Measurements from ENCODE around the gene NUP37. TPM values are rescaled to one million over a fixed set of nuclear protein-coding genes. Genes with fewer than 3 reads are reported as not detected.

The NUP37 gene, protein sequence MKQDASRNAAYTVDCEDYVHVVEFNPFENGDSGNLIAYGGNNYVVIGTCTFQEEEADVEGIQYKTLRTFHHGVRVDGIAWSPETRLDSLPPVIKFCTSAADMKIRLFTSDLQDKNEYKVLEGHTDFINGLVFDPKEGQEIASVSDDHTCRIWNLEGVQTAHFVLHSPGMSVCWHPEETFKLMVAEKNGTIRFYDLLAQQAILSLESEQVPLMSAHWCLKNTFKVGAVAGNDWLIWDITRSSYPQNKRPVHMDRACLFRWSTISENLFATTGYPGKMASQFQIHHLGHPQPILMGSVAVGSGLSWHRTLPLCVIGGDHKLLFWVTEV
- 32.9 and 40.6 TPM in 2 replicates for total RNA-seq (2014; rRNA removed; shearing (Covaris generic))
- total RNA-seq (2022), result 70.3 and 72.8 TPM in 2 replicates
- Bru-seq, nascent RNA, result percentile 83 among the genes with signal in this experiment
- percentile 60 among the genes with signal in this experiment for BruChase-seq, experiment 1, labeled RNA remaining after a 6-hour chase
- BruChase-seq, experiment 2, labeled RNA remaining after a 2-hour chase, result percentile 62 among the genes with signal in this experiment
- long read RNA-seq, transcript NUP37-209 (10 exons, 2,372 nt), result major isoform, 64 of 78 reads
- long read RNA-seq, partial matches to known transcripts, result 2 of 78 reads
- long read RNA-seq, other reads (novel, unspliced or antisense), result 10 of 78 reads

DNA sequence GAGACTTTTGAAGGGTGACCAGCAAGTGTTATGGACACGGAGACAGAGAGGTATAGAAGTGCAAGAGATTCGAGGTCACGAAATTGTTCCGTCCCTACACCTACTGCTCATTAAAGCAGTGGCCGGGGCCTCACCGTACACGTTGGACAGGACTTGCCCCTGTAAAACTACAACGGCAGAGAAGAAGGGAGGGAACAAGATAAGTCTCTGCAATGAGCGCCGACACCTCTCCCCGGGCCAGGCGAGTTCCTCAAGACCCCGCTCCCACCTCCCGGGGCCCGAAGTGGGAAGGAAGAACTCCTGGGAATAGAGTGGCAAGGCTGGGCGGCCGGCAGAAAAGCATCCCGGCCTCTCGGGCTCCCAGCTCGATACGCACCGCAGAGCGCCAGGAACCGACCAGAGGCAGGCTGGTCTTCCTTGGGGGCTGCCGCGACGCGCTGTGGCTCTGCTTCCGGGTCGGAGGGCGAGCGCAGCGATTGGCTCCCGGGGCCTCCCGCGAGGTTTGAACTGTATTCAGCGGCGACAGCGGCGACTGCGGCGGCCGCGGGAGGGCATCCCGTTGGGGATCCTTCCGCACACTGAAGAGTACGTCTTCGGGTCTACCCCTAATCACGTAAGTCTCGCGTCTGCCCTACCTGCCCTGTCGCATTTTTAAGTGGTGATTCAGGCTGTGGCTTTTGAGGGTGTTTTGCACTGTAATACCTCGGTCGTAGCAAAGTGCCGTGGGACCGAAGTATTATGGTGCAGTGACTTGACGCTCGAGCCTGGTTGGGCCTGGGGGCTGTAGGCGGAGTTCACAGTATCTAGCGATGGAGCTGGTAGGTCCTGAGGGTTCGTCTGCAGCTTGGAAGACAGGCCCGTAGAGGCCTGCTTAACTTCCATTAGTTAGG is at the start of gene NUP37, which contains the start of gene PARPBP:
Gene NUP37 (minus strand): TSS at position 441 of the 890 bp plus-strand sequence. CDS start 1,596 bp downstream, outside the sequence.
Gene PARPBP (plus strand): TSS at position 510 of the 890 bp plus-strand sequence. CDS start 3,706 bp downstream, outside the sequence.
- DNase-seq (ENCODE audit: low spot score), result peak; percentile 93
- Histone ChIP-seq H3K4me1 (ENCODE audit: insufficient read depth, low read length, poor library complexity, severe bottlenecking) (peaks cover 31% of the 10 kb centered on the region), H2AFZ (ENCODE audit: low read length) (peak within 1 kb of the TSS; percentile 84), H3K36me3 (ENCODE audit: insufficient read depth, low read length) (peaks cover 65% of the 10 kb centered on the region), H4K20me1 (ENCODE audit: insufficient read depth, low read length) (no peaks in the 10 kb centered on the region), H3K79me2 (ENCODE audit: insufficient read depth, low read depth, low read length) (peaks cover 60% of the 10 kb centered on the region), H3K4me2 (ENCODE audit: low read length) (peak within 1 kb of the TSS; percentile 87), H3K27ac (ENCODE audit: low read depth, low read length, poor library complexity, severe bottlenecking) (peak within 1 kb of the TSS; percentile 81), H3K9me3 (ENCODE audit: low read length) (no peaks in the 10 kb centered on the region), H3K9me2 (ENCODE audit: insufficient read depth, low read length) (no peaks in the 10 kb centered on the region), H3K4me3 (ENCODE audit: low read depth, low read length, poor library complexity, severe bottlenecking) (peak within 1 kb of the TSS; percentile 98)
- no peak for TF ChIP-seq EZH2phosphoT487 (IDR thresholded peaks at IDR 0.05; ENCODE audit: borderline replicate concordance, low read depth, low read length)
- TF ChIP-seq, protein P1, sequence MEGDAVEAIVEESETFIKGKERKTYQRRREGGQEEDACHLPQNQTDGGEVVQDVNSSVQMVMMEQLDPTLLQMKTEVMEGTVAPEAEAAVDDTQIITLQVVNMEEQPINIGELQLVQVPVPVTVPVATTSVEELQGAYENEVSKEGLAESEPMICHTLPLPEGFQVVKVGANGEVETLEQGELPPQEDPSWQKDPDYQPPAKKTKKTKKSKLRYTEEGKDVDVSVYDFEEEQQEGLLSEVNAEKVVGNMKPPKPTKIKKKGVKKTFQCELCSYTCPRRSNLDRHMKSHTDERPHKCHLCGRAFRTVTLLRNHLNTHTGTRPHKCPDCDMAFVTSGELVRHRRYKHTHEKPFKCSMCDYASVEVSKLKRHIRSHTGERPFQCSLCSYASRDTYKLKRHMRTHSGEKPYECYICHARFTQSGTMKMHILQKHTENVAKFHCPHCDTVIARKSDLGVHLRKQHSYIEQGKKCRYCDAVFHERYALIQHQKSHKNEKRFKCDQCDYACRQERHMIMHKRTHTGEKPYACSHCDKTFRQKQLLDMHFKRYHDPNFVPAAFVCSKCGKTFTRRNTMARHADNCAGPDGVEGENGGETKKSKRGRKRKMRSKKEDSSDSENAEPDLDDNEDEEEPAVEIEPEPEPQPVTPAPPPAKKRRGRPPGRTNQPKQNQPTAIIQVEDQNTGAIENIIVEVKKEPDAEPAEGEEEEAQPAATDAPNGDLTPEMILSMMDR (conservative IDR thresholded peaks at IDR 0.05; ENCODE audit: low read length), result no peak
- CTCF ChIA-PET (ENCODE audit: unreplicated experiment), result interaction anchor here (0.5 to 0.6 kb wide), 2 partner anchors 24 to 347 kb away, joined by 3 to 4 read pairs; no protein-coding TSS in a partner anchor
- no TSS peak for BruUV-seq (replicated peaks)
- intact Hi-C loops (cut with micrococcal nuclease; ENCODE audit: unreplicated experiment), result loop anchor here (2.0 kb wide), 2 partner anchors 57 to 183 kb away; no protein-coding TSS in a partner anchor
- POLR2A ChIA-PET, result interaction anchor here (0.6 to 1.3 kb wide), 8 partner anchors 15 to 1514 kb away, joined by 3 to 4 read pairs (median 3); no protein-coding TSS in a partner anchor

DNA sequence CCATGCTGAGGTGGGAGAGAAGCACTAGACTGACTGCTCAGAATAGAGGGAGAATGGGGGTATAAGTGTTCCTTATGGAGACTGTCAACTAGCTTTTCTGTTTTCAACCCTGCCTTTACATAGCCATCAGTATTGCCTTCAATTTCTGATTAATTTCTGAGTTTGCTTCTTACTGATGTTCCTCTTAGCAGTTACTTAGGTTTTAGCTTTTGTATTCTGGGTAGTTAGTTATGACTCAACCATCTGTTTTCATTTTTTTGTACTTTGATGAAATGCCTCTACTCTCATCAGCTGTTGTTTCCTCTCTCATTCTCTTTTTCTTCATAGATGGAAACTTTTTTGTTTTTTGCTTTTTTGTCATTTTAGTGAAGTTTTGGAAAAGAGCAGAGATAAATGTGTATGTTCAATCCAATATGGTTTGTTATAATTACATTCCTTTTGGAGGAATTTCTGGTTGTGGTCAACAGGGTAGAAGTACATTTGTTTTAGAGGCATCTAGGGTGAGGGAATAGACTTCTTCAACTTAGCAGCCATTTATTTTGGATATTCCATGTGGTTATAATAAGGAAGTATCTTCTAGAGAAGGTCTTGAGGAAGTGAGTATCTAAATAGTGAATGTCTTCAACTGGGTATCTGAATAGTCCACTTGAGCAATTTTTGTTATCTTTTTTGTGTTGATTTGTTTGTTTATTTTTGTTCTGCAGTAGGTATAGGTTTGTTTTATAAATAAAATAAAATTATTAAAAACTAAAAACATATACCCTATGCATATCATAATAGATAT is 48.1 kb upstream of the NUP37 start:
- H3K79me2 ChIP-seq (ENCODE audit: insufficient read depth, low read depth, low read length), result no peaks in the 10 kb centered on the region
- no peaks in the 10 kb centered on the region for H4K20me1 ChIP-seq (ENCODE audit: insufficient read depth, low read length)
- intact Hi-C loops (cut with micrococcal nuclease; ENCODE audit: unreplicated experiment), result no loop called here
- ChIA-PET POLR2A (interaction anchor here (0.7 to 1.1 kb wide), 4 partner anchors 10 to 155 kb away, joined by 3 to 4 read pairs (median 3); no protein-coding TSS in a partner anchor), CTCF (ENCODE audit: unreplicated experiment) (no interaction called here)
- H3K9me3 ChIP-seq (ENCODE audit: low read length), result no peaks in the 10 kb centered on the region
- BruUV-seq (replicated peaks), result no TSS peak
- H3K27ac ChIP-seq (ENCODE audit: low read depth, low read length, poor library complexity, severe bottlenecking), result no peak overlapping the region
- no peak for DNase-seq (ENCODE audit: low spot score)
- no peaks in the 10 kb centered on the region for H3K4me1 ChIP-seq (ENCODE audit: insufficient read depth, low read length, poor library complexity, severe bottlenecking)
- no peak for TF ChIP-seq EZH2phosphoT487 (IDR thresholded peaks at IDR 0.05; ENCODE audit: borderline replicate concordance, low read depth, low read length)
- TF ChIP-seq, protein P1 (conservative IDR thresholded peaks at IDR 0.05; ENCODE audit: low read length), result no peak
- no peak overlapping the region for H2AFZ ChIP-seq (ENCODE audit: low read length)
- H3K36me3 ChIP-seq (ENCODE audit: insufficient read depth, low read length), result peaks cover 70% of the 10 kb centered on the region
- H3K4me2 ChIP-seq (ENCODE audit: low read length), result no peak overlapping the region
- no peak overlapping the region for H3K4me3 ChIP-seq (ENCODE audit: low read depth, low read length, poor library complexity, severe bottlenecking)
- H3K9me2 ChIP-seq (ENCODE audit: insufficient read depth, low read length), result no peaks in the 10 kb centered on the region
